ENCODE measurements around the gene CLSTN1. TPM values are rescaled to one million over a fixed set of nuclear protein-coding genes. Genes with fewer than 3 reads are reported as not detected.

The CLSTN1 gene
- total RNA-seq, 1 experiment from 2014 or later: 99.3 TPM

DNA sequence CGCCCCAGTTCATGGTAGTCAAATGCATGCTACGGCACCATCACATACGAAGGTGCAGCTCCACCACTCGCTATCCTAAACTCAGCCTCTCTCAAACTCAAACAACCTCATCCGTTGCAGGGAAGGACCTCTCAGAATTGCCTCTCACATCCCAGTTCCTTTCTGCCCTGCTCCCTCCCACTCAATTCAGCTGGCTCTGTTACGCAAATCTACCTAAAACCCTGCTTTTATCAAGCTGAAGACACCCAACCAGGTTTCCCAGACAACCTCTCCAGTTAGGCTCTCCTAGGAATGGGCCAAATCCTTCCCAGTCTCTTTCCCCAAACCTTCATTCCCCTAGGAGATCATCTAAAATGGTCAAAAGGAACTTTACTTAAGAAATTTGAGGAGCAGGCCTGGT is 62.9 kb downstream of the CLSTN1 start:
- TF ChIP-seq, protein P1, sequence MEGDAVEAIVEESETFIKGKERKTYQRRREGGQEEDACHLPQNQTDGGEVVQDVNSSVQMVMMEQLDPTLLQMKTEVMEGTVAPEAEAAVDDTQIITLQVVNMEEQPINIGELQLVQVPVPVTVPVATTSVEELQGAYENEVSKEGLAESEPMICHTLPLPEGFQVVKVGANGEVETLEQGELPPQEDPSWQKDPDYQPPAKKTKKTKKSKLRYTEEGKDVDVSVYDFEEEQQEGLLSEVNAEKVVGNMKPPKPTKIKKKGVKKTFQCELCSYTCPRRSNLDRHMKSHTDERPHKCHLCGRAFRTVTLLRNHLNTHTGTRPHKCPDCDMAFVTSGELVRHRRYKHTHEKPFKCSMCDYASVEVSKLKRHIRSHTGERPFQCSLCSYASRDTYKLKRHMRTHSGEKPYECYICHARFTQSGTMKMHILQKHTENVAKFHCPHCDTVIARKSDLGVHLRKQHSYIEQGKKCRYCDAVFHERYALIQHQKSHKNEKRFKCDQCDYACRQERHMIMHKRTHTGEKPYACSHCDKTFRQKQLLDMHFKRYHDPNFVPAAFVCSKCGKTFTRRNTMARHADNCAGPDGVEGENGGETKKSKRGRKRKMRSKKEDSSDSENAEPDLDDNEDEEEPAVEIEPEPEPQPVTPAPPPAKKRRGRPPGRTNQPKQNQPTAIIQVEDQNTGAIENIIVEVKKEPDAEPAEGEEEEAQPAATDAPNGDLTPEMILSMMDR (IDR thresholded peaks at IDR 0.05; ENCODE audit: unreplicated experiment): no peak
- H3K4me3 Mint-ChIP-seq (ENCODE audit: low read depth, unreplicated experiment): no peak overlapping the region
- H3K36me3 Mint-ChIP-seq (ENCODE audit: insufficient read depth, unreplicated experiment): peaks cover 6% of the 10 kb centered on the region
- intact Hi-C loops (cut with micrococcal nuclease; ENCODE audit: unreplicated experiment): no loop called here
- no TSS peak for BruUV-seq (replicated peaks)
- no peak for DNase-seq
- CTCF ChIA-PET: no interaction called here
- no peak overlapping the region for H3K27ac Mint-ChIP-seq (ENCODE audit: unreplicated experiment)
- H3K4me1 Mint-ChIP-seq (ENCODE audit: low read depth, unreplicated experiment): no peaks in the 10 kb centered on the region
- no peaks in the 10 kb centered on the region for H3K27me3 Mint-ChIP-seq (ENCODE audit: unreplicated experiment)
- no peaks in the 10 kb centered on the region for H3K9me3 Mint-ChIP-seq (ENCODE audit: low read depth, unreplicated experiment)

DNA sequence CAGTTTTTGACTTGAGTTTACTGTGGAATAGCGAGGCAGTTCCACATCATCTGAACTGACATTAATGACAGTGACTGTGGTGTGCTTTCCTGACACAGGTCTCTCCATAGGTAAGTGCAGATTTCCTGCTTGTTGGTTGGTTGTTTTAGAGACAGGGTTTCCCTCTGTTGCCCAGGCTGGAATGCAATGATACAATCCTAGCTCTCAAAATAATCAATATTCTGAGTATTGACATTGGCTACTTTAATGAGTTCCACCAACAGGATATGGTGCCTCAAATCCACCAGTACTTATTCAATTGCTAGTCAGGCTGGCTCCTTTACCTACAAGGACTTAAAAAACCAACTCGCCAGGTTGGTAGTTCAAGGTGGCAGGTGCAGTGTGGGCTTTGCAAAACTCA is 63.8 kb downstream of the CLSTN1 start:
- Mint-ChIP-seq H3K27me3 (ENCODE audit: unreplicated experiment) (no peaks in the 10 kb centered on the region), H3K4me1 (ENCODE audit: low read depth, unreplicated experiment) (no peaks in the 10 kb centered on the region)

DNA sequence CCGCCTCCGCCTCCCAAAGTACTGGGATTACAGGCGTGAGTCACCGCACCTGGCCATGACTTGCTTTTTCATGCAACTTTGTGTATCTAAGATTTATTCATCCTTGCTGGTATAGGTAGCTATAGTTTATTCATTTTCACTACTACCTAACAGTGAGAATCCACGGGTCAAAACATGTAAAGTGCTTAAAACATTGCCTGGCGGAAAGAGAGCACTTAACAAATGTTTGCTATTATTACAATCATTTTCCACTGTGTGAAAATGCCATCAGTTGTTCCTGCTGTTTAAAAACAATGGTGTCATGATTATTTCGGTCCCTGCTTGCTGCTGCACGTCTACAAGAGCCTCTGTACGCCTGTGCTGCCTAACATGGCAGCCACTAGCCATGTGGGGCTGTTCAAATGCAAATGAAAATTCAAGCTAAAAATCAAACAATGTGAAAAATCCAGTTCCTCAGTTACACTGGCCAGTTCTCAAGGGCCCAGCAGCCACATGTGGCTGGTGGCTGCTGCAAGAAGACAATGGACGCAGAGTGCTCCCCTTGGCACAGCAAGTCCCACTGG is 65.1 kb downstream of the CLSTN1 start:
- DNase-seq: no peak
- Mint-ChIP-seq H3K4me3 (ENCODE audit: low read depth, unreplicated experiment) (no peak overlapping the region), H3K36me3 (ENCODE audit: insufficient read depth, unreplicated experiment) (peaks cover 6% of the 10 kb centered on the region), H3K9me3 (ENCODE audit: low read depth, unreplicated experiment) (no peaks in the 10 kb centered on the region), H3K4me1 (ENCODE audit: low read depth, unreplicated experiment) (no peaks in the 10 kb centered on the region), H3K27me3 (ENCODE audit: unreplicated experiment) (no peaks in the 10 kb centered on the region), H3K27ac (ENCODE audit: unreplicated experiment) (no peak overlapping the region)
- TF ChIP-seq, protein P1 (IDR thresholded peaks at IDR 0.05; ENCODE audit: unreplicated experiment): no peak
- CTCF ChIA-PET: no interaction called here
- intact Hi-C loops (cut with micrococcal nuclease; ENCODE audit: unreplicated experiment): no loop called here
- no TSS peak for BruUV-seq (replicated peaks)

More for the DNA sequence above, 63.8 kb downstream of the CLSTN1 start:
- CTCF ChIA-PET: no interaction called here
- no peak for DNase-seq
- Mint-ChIP-seq H3K27ac (ENCODE audit: unreplicated experiment) (no peak overlapping the region), H3K4me3 (ENCODE audit: low read depth, unreplicated experiment) (no peak overlapping the region), H3K36me3 (ENCODE audit: insufficient read depth, unreplicated experiment) (peaks cover 6% of the 10 kb centered on the region), H3K9me3 (ENCODE audit: low read depth, unreplicated experiment) (no peaks in the 10 kb centered on the region)
- intact Hi-C loops (cut with micrococcal nuclease; ENCODE audit: unreplicated experiment): no loop called here
- TF ChIP-seq, protein P1 (IDR thresholded peaks at IDR 0.05; ENCODE audit: unreplicated experiment): no peak
- BruUV-seq (replicated peaks): no TSS peak

DNA sequence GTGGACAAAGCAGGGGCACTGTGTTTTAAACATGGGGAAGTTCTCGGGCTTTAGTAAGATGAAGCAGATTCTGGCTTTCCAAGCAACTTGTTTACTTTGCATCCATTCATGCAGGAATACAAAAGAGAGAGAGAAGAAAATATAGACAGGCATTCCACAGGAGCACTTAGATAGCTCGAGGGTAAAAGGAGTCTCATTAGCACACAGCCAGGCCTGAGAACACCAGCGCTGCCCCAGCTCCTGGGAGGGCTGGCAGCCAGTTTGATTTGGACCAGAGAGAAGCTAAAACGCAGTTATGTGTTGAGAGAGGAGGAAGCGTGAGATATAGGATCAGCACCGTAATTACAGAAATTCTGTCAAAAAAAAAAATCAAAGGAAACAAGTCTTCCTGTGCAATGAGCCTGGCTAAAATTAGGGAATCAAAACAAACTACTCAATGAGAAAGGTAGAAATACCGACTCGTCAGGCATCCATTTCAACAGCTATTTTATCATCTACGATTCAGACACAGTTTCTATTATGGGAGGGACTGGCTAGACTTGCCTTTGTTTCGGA is 68.2 kb downstream of the CLSTN1 start:
- no peaks in the 10 kb centered on the region for H3K27me3 Mint-ChIP-seq (ENCODE audit: unreplicated experiment)
- CTCF ChIA-PET: no interaction called here
- TF ChIP-seq, protein P1 (IDR thresholded peaks at IDR 0.05; ENCODE audit: unreplicated experiment): no peak
- H3K27ac Mint-ChIP-seq (ENCODE audit: unreplicated experiment): no peak overlapping the region
- no TSS peak for BruUV-seq (replicated peaks)
- no peaks in the 10 kb centered on the region for H3K36me3 Mint-ChIP-seq (ENCODE audit: insufficient read depth, unreplicated experiment)
- no peaks in the 10 kb centered on the region for H3K9me3 Mint-ChIP-seq (ENCODE audit: low read depth, unreplicated experiment)
- no peak overlapping the region for H3K4me3 Mint-ChIP-seq (ENCODE audit: low read depth, unreplicated experiment)
- DNase-seq: no peak
- no peaks in the 10 kb centered on the region for H3K4me1 Mint-ChIP-seq (ENCODE audit: low read depth, unreplicated experiment)
- intact Hi-C loops (cut with micrococcal nuclease; ENCODE audit: unreplicated experiment): no loop called here

Measured in Calu3 (cell line).